ENCODE measurements around the gene NACC2.

DNA sequence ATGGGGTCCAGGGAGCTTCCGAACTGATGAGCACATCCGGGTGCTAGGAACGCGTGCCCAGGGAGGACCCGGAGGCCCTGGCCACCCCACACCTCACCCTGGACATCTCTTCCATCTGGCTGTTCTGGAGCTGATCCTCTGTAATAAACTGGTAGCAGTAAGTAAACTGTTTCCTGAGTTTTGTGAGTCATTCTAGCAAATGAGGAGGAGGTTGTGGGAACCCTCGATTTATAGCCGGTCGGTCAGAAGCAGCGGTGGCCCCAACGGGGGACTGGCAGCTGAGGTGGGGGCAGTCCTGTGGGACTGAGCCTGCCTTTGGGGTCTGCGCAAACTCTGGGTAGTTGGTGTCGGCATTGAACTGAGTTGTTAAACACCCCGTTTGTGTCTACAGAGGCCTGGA lies 118.6 kb downstream of the NACC2 start:
- no peak for TF ChIP-seq EP300 (IDR thresholded peaks at IDR 0.05)
- TF ChIP-seq, protein P1, sequence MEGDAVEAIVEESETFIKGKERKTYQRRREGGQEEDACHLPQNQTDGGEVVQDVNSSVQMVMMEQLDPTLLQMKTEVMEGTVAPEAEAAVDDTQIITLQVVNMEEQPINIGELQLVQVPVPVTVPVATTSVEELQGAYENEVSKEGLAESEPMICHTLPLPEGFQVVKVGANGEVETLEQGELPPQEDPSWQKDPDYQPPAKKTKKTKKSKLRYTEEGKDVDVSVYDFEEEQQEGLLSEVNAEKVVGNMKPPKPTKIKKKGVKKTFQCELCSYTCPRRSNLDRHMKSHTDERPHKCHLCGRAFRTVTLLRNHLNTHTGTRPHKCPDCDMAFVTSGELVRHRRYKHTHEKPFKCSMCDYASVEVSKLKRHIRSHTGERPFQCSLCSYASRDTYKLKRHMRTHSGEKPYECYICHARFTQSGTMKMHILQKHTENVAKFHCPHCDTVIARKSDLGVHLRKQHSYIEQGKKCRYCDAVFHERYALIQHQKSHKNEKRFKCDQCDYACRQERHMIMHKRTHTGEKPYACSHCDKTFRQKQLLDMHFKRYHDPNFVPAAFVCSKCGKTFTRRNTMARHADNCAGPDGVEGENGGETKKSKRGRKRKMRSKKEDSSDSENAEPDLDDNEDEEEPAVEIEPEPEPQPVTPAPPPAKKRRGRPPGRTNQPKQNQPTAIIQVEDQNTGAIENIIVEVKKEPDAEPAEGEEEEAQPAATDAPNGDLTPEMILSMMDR (IDR thresholded peaks at IDR 0.05), result no peak

All from gastroesophageal sphincter (tissue), 3 donors.